Esophagus mucosa (tissue), 1 donor: ENCODE results near the gene STIL. TPM values are rescaled to one million over a fixed set of nuclear protein-coding genes. Genes with fewer than 3 reads are reported as not detected.
"Not testable (repeated sequence)": the region's sequence is repeated elsewhere in the genome, so short reads cannot be mapped to it uniquely, and the experiment has no call there.

Experiments used
- ATAC-seq: fragments of 200-7000 bp; cut with Tn5 transposase; one replicate; pipeline ENCODE4 v1.9.1; 2020
- total RNA-seq: library from RNA; stranded (reverse); gene quantifications from one replicate; pipeline ENCODE4 v1.2.4, GENCODE V29; 2023
- donor health status: DM: yes; HTN: yes; CAD: no.

STIL gene
- total RNA-seq, 1 donor from 2014 or later: 8.2 TPM

DNA sequence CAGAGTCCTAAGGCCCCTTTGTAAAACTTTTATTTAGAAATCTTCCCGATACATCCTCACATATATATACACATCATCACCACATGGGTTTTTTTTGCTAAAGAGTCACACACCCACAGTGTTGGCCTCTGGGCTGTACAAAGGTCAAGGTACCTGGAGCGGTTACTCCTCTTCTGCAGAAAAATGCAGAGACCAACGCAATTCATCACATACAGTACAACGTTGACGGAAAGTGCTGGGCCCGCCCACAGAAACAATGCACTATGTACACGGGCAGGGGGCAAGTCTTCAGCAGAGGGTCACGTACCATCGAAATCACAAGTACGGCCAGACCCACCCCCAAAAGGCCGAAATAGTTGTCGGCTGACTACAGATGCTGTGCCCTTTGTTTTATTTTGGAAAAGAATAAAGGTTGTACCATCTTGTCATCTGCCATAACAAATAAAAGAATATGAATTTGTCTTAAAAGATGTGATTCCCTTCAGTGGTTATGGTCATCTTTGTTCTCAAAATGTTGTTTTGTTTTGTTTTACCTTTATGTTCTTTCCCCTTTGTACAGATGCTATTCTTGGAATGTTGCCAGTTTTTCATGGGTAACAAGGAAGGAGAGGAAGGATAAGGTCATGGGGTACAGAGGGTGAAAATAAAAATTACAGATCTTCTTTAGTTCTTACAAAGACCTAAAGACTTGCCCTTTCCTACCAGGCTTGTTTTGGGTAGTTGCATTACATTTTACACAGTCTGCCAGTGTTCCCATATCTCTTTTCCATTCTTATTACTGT, 97.5 kb downstream of the STIL start:
- ATAC-seq: no peak

DNA sequence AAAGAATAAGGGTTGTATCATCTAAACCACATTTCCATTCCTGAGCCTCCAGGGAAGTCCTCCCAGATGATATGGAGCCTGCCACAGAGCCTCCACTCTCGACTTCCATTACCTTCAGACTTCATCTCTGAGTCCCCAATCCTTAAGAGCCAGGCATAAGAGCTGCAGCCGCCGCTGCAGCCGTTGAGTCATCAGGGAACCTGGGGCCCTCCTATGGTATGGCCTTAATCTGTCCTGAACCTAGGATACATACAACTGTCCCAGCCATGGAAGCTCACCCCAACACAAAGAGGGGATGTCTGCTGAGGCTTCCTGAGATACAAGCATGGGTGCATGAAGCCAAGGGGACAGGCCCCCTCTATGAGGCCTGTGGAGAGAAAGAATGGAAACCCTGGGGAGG, 98.2 kb downstream of the STIL start:
- no peak for ATAC-seq

GRCh38 chr1:47214549-47214948, 99.4 kb downstream of the STIL start:
- ATAC-seq: no peak

DNA sequence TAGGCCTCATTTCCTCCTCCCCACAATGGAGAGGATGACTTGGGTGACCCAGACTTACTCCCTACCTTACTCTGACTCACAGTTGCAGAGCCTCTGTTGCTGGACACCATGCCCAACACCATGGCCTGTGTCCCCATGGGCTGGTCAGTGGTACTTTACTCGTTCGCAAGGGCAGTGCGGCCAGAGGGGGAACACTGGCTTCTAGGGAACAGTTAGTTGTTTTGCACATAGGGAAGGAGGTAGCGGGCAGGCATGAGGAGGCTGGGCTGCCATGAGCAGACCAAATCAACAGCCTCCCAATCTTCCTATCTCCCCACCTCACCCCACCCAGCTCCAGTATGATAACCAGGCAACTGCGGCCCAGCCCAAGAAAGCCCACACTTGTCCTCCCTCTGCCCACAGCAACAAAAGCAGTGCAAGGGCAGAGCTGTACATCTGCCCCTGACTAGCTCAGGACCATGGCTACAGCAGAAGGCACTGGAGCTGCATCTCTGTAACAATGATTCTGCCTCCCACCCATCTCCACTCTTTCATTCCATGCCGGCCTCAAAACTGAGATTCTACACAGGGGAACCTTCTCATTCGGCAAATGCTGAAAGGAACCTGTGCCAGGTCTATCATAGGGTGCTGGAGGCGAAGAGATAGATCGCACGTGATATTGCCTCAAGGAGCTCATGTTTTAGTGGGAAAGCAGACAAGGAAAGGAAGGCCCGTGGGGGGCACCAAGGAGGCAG, 100.5 kb downstream of the STIL start:
- ATAC-seq: peak; percentile 35

DNA sequence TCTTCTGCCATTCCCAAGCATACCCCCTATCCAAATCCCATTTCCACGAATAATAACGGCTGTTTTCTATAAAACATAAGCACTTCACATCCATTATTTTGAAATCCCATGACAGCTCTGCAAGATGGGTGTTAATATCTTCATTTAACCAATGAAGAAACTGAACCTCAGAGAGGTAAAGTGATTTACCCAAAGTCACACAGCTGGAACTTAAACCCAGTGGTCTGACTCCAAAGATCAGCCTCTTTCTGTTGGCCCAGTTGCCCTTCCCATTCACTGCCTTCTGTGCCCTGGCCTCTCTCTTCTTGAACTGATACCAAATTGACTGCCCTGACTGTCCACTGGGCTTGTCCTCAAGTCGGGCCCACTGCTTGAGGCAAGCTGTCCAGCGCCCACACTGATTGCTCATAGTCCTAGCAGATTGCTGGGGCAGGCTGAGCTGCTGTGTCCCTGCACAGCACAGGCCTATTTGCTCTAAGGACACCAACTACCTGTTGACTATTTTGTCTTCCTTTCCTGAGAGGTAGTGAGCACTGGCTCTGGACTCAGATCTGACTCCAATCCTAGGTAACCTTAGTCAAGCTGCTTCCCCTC, 101.2 kb downstream of the STIL start:
- ATAC-seq: no peak

- ATAC-seq: no peak
Observed at GRCh38 chr1:47211796-47212269, 102.1 kb downstream of the STIL start.

DNA sequence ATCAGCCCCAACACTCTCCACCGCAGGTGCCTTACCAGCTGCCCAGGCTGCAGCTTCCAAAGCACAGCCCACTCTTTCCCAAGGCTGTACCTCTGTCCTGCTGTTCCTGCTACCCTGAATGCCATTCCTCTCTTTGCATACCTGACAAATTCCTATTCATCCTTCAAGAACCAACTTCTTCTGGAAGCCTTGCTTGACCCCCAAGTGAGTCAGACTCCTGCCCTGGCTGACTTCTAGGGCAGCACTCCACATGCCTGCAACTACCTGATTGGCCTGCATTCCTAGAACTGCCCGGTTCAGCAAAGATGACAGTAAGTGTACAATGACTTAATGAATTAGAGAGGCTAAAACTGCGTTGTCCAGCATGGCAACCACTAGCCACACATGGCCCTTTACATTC, 103.3 kb downstream of the STIL start:
- ATAC-seq: no peak

DNA sequence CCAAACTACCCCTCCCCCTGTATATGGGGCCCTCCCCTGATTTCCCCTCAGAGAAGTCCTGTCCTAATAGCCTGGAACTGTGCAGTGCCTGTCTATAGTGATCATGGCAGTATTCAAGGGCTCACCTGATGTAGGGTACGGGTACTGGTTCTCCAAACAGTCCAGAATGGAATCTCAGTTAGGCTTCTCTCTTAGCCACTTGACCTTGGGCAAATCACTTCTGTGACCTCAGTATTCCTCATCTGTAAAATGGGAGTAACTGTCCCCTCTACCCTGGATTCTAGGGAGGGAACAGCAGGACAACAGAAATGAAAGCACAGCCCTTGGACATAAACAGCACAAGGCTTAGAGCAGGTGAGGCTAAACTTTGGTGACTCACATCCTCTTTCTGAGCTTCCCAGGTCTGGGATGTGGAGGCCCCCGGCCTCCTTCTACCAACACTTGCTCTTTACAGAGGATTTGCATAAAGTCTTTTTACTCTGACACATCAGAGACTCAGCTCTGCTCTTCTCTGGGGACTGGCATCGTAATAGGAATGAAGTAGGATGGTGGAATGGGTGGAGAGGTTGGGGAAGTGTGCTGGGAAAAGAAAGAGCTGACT, 104.1 kb downstream of the STIL start:
- ATAC-seq: no peak

GRCh38 chr1:47209091-47209490, 104.9 kb downstream of the STIL start:
- ATAC-seq: no peak

- ATAC-seq: no peak
Observed at GRCh38 chr1:47208374-47208850, 105.5 kb downstream of the STIL start.

GRCh38 chr1:47207803-47208373, 106.1 kb downstream of the STIL start:
- no peak for ATAC-seq

DNA sequence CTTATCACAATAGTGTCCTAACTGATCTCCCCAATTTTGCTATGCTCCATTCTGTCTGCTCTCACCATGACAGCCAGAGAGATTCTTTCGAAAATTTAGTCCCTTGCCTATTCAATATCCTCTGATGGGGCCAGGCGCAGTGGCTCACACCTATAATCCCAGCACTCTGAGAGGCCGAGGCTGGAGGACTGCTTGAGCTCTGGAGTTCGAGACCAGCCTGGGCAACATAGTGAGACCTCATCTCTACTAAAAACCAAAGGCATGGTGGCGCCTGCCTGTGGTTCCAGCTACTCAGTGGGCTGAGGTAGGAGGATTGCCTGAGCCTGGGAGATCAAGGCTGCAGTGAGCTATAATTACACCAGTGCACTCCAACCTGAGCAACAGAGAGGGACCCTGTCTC, 108.0 kb downstream of the STIL start:
- ATAC-seq: no peak

GRCh38 chr1:47203504-47203903, 110.4 kb downstream of the STIL start:
- not testable (repeated sequence) for ATAC-seq

DNA sequence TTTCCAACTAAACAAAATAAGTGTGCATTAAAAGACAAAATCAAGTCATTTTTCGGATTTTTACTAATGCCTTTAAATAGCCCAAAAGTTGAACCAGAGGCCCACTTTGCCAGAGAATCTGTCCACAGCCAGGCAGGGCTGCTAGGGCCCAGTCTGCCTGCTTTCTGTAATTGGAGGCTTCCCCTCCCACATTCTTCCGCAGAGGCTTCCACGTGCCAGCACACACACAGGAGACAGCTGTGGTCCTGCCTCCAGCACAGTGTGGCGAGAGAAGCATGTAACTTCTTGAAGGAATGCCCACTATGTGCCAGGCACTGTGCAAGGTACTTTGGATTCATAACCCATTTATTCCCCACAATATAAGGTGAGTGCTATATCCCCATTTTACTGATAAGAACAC, 112.8 kb downstream of the STIL start:
- no peak for ATAC-seq

Other genes starting within 250 kb of the STIL start
- gene CYP4Z1, start 246.9 kb downstream of the STIL start, total RNA-seq: 0.72 TPM
- not detected for gene CYP4A22, start 176.7 kb downstream of the STIL start, total RNA-seq
- 273 TPM for gene PDZK1IP1, start 124.1 kb downstream of the STIL start, total RNA-seq
- 0.64 TPM for gene TAL1, start 81.9 kb downstream of the STIL start, total RNA-seq
- gene CMPK1, start 19.6 kb upstream of the STIL start, total RNA-seq: 122 TPM
- gene FOXE3, start 102.1 kb upstream of the STIL start, total RNA-seq: not detected
- 0.08 TPM for gene FOXD2, start 123.9 kb upstream of the STIL start, total RNA-seq